Spinal cord (tissue), 10 donors: ENCODE measurements around the gene VPREB3. TPM values are rescaled to one million over a fixed set of nuclear protein-coding genes. Genes with fewer than 3 reads are reported as not detected.
A peak's percentile ranks its signal among the peaks of the same experiment; 100 is the strongest.

Source experiments
- DNase-seq, 6 donors: peaks; one replicate each; pipeline versions ENCODE4 v3.0.0 to v3.0.0-alpha.2; 2013 to 2015; ENCODE audit warnings: low spot score in 6 of 6, low read depth in 4 of 6
- H3K27ac ChIP-seq: one replicate; pipeline ENCODE4 v1.5.1; 2013; ENCODE audit warnings: low read depth, low read length, control low read depth
- H3K27me3 ChIP-seq: one replicate; pipeline ENCODE4 v1.6.1; 2013; ENCODE audit warnings: low read length; ENCODE audit not compliant: control insufficient read depth, insufficient read depth
- H3K36me3 ChIP-seq: one replicate; pipeline ENCODE4 v1.6.1; 2013; ENCODE audit warnings: low read length; ENCODE audit not compliant: control insufficient read depth, insufficient read depth
- H3K4me1 ChIP-seq: one replicate; pipeline ENCODE4 v1.6.1; 2013; ENCODE audit warnings: low read length; ENCODE audit not compliant: control insufficient read depth, insufficient read depth
- H3K4me3 ChIP-seq: one replicate; pipeline ENCODE4 v1.5.1; 2013; ENCODE audit warnings: low read depth, low read length, control low read depth
- H3K9me3 ChIP-seq: one replicate; pipeline ENCODE4 v1.6.1; 2013; ENCODE audit warnings: low read length; ENCODE audit not compliant: control insufficient read depth, insufficient read depth
- WGBS: methylation state at CpG from one replicate; pipeline ENCODE4 v1.1.5; 2013; ENCODE audit warnings: missing lambda C conversion rate; ENCODE audit not compliant: insufficient coverage; 5-methylcytosine and 5-hydroxymethylcytosine counted together
- long read RNA-seq, 4 donors: transcript quantifications; one replicate each; lab custom pipeline, GENCODE V29; 2026
- polyA plus RNA-seq, 2 donors: library from polyadenylated mRNA; unstranded; fragments of 120-200 nt; gene quantifications; one replicate each; pipeline ENCODE4 v1.2.1, GENCODE V29; 2013; ENCODE audit not compliant: insufficient read length in 2 of 2
- total RNA-seq, 2 donors: library from RNA; depleted of rRNA in 1 of 2; stranded (reverse); fragments of 120-200 nt in 1 of 2; fragments of >200 nt in 1 of 2; gene quantifications; one replicate each; pipeline versions ENCODE4 v1.2.3 to v1.2.4, GENCODE V29; 2013 to 2014
- donor health status: healthy.

Gene VPREB3
- under 1 TPM in 1 of 2 donors, not detected in 1; 0.33 TPM for total RNA-seq
- 1 to 10 TPM in 1 of 2 donors, under 1 TPM in 1; 0.89 to 1.2 TPM for polyA plus RNA-seq
- long read RNA-seq, donor 1, result 0 reads
- long read RNA-seq, donor 2, result 0 reads
- long read RNA-seq, donor 3, result 0 reads
- long read RNA-seq, donor 4, result 0 reads

GRCh38 chr22:23754220-23754919 is at the start of gene VPREB3:
Gene VPREB3 (minus strand): TSS chr22:23754425. CDS start chr22:23754363, 62 bp downstream.
- no peak within 1 kb of the TSS for H3K4me3 ChIP-seq
- no peaks in the 10 kb centered on the region for H3K27me3 ChIP-seq
- H3K4me1 ChIP-seq, result peaks cover 17% of the 10 kb centered on the region
- no peaks in the 10 kb centered on the region for H3K36me3 ChIP-seq
- DNase-seq, result no peak
- 80% methylated on average over 9 of the region's 14 CpGs for WGBS
- H3K27ac ChIP-seq, result no peak within 1 kb of the TSS
- H3K9me3 ChIP-seq, result no peaks in the 10 kb centered on the region

GRCh38 chr22:23803001-23803819 is 49.0 kb upstream of the VPREB3 start:
- peaks cover 86% of the 10 kb centered on the region for H3K36me3 ChIP-seq
- no peak overlapping the region for H3K4me3 ChIP-seq
- no peaks in the 10 kb centered on the region for H3K27me3 ChIP-seq
- no peaks in the 10 kb centered on the region for H3K4me1 ChIP-seq
- no peaks in the 10 kb centered on the region for H3K9me3 ChIP-seq
- WGBS, result 70% methylated on average over 21 of the region's 21 CpGs
- no peak for DNase-seq
- no peak overlapping the region for H3K27ac ChIP-seq

GRCh38 chr22:23801886-23802377 is 47.7 kb upstream of the VPREB3 start:
- 90% methylated on average over 8 of the region's 8 CpGs for WGBS
- peaks cover 88% of the 10 kb centered on the region for H3K36me3 ChIP-seq
- H3K9me3 ChIP-seq, result no peaks in the 10 kb centered on the region
- no peaks in the 10 kb centered on the region for H3K4me1 ChIP-seq
- no peaks in the 10 kb centered on the region for H3K27me3 ChIP-seq
- DNase-seq, result no peak
- no peak overlapping the region for H3K27ac ChIP-seq
- H3K4me3 ChIP-seq, result no peak overlapping the region

- Histone ChIP-seq H3K27me3 (no peaks in the 10 kb centered on the region), H3K4me1 (no peaks in the 10 kb centered on the region), H3K36me3 (peaks cover 89% of the 10 kb centered on the region), H3K27ac (no peak overlapping the region), H3K4me3 (no peak overlapping the region), H3K9me3 (no peaks in the 10 kb centered on the region)
- DNase-seq, result no peak
- 95% methylated on average over 9 of the region's 11 CpGs for WGBS
Measured at GRCh38 chr22:23801238-23801821, 47.1 kb upstream of the VPREB3 start.

- WGBS, result 93% methylated on average over 18 of the region's 18 CpGs
Measured at GRCh38 chr22:23800297-23801237, 46.3 kb upstream of the VPREB3 start.

GRCh38 chr22:23796461-23796860 is 42.2 kb upstream of the VPREB3 start:
- Histone ChIP-seq H3K4me1 (peaks cover 1% of the 10 kb centered on the region), H3K9me3 (no peaks in the 10 kb centered on the region), H3K36me3 (peaks cover 90% of the 10 kb centered on the region), H3K27ac (no peak overlapping the region), H3K27me3 (no peaks in the 10 kb centered on the region), H3K4me3 (no peak overlapping the region)
- DNase-seq, result peak in 1 of 6 donors; percentile 12
- 59% methylated on average over 5 of the region's 5 CpGs for WGBS

More at GRCh38 chr22:23800297-23801237, 46.3 kb upstream of the VPREB3 start:
- no peak for DNase-seq
- Histone ChIP-seq H3K27me3 (no peaks in the 10 kb centered on the region), H3K36me3 (peaks cover 88% of the 10 kb centered on the region), H3K27ac (no peak overlapping the region), H3K4me3 (no peak overlapping the region), H3K4me1 (no peaks in the 10 kb centered on the region), H3K9me3 (no peaks in the 10 kb centered on the region)

- Histone ChIP-seq H3K4me3 (no peak overlapping the region), H3K9me3 (no peaks in the 10 kb centered on the region), H3K27ac (no peak overlapping the region), H3K4me1 (peaks cover 24% of the 10 kb centered on the region), H3K36me3 (peaks cover 67% of the 10 kb centered on the region), H3K27me3 (no peaks in the 10 kb centered on the region)
- DNase-seq, result no peak
- WGBS, result 87% methylated on average over 7 of the region's 8 CpGs
Measured at GRCh38 chr22:23793326-23793725, 39.1 kb upstream of the VPREB3 start.

GRCh38 chr22:23791738-23792645 is 37.8 kb upstream of the VPREB3 start:
- H3K4me3 ChIP-seq, result no peak overlapping the region
- H3K27ac ChIP-seq, result peak overlapping the region; percentile 67
- no peaks in the 10 kb centered on the region for H3K27me3 ChIP-seq
- WGBS, result 80% methylated on average over 18 of the region's 25 CpGs
- no peaks in the 10 kb centered on the region for H3K9me3 ChIP-seq
- peaks cover 29% of the 10 kb centered on the region for H3K4me1 ChIP-seq
- DNase-seq, result peak in 1 of 6 donors; percentile 0
- H3K36me3 ChIP-seq, result peaks cover 55% of the 10 kb centered on the region
